Subcutaneous adipose tissue (tissue), 4 donors: ENCODE results near the gene SLC25A31. TPM values are rescaled to one million over a fixed set of nuclear protein-coding genes. Genes with fewer than 3 reads are reported as not detected.

Experiments used
- CTCF ChIP-seq: fragments of 450-650 bp; IDR thresholded peaks from one replicate; pipeline ENCODE4 v1.5.1; 2016; ENCODE audit warnings: low read depth, mild to moderate bottlenecking, control low read depth, antibody characterized with exemption, moderate library complexity
- total RNA-seq, 4 donors: library from RNA; depleted of rRNA; stranded (reverse); fragments of >200 nt; gene quantifications; one replicate each; pipeline ENCODE4 v1.1.0, GENCODE V29; 2016

SLC25A31 gene
- total RNA-seq, 4 donors from 2014 or later, result not detected

GRCh38 chr4:127822430-127822829 is 92.2 kb downstream of the SLC25A31 start:
- TF ChIP-seq CTCF, result no peak

Other genes starting within 250 kb of the SLC25A31 start
- gene INTU, start 97.4 kb upstream of the SLC25A31 start, total RNA-seq, result 1 to 10 TPM; 3.6 to 7.7 (median 5.5) TPM
- 1 to 10 TPM in 3 of 4 donors, under 1 TPM in 1; 0.88 to 1.6 (median 1.3) TPM for gene HSPA4L, start 51.9 kb downstream of the SLC25A31 start, total RNA-seq
- 1 to 10 TPM; 3.1 to 7.8 (median 4.6) TPM for gene PLK4, start 150.5 kb downstream of the SLC25A31 start, total RNA-seq
- 10 to 100 TPM; 22.2 to 28.7 (median 25.6) TPM for gene MFSD8, start 234.8 kb downstream of the SLC25A31 start, total RNA-seq
- gene ABHD18, start 235.0 kb downstream of the SLC25A31 start, total RNA-seq, result 10 to 100 TPM in 2 of 4 donors, 1 to 10 TPM in 2; 8.2 to 13.0 (median 10.7) TPM